HG03103 (cell line): ENCODE results near the gene LYPD5.
"Not testable (repeated sequence)": the region's sequence is repeated elsewhere in the genome, so short reads cannot be mapped to it uniquely, and the experiment has no call there.

Experiments
- ATAC-seq: cut with Tn5 transposase; IDR thresholded peaks from one replicate; pipeline ENCODE4 v1.9.1; 2021; ENCODE audit warnings: low read depth; ENCODE audit not compliant: unreplicated experiment

Gene LYPD5

DNA sequence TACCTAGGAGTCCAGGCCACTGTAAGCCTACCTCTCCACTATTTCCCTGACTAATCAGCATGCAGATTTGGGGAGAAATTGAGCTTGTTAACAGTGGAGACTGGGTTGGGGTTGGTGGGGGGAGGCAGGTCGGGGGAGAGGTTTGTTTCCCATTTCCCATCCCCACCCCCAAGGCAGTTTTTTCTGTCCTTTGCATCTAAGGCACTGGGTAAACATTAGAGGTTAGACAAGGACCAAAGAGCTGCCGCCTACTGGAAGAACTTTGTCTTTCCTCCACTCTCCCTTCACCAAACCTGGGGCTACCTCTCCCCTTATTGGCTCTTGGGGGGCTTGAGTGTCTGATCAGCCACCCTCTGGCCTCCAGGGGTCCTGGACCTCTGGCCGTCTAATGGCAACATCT is 22.4 kb downstream of the LYPD5 start:
- no peak for ATAC-seq

DNA sequence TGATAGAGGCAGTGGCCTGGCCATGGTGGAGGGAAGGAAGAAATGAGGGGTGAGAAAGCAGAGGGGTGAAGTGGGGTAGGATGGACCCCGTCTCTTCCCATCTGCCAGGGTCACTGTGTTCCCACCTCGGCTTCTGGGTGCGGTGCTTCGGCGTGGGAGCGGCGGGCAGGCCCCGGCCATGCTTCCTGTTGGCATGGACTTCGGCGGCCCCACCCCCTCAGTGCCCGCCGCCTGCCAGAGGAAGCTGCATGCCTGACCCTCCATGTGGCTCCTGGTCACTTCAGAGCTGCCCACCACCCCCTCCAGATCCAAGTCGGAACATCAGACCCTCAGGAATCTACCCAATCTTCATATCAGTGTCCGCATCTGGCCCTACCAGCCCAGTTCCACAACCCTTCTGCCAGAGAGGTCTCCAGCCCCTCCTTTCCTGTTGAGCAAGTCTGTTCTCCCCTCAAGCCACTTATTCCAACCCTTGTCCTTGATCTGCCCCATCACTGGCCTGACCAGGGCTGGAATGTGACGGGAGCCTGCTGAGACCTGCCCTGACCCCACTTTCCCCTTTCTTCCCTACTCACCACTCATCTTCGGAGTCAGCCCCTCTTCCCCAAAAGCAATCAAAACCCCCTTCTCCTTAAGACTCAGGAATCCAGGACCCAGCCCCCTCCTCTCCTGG is 23.0 kb downstream of the LYPD5 start:
- ATAC-seq, result no peak

DNA sequence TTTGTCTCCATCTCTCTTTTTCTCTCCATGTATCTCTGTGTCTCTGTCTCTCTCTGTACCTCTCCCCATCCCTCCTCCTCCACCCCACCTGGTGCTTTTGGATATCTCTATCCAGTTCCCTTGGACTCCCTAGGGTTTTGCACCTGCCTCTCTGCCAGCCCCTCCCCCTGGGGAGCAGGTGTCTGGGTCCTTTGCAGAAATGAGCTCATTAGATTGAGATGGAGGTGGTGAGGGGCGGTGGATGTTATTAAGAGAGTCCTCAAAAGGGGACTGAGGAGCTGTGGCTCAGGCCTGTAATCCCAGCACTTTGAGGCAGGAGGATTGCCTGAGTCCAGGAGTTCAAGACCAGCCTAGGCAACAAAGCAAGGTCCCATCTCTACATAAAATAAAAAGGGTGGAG is 23.6 kb downstream of the LYPD5 start:
- no peak for ATAC-seq

DNA sequence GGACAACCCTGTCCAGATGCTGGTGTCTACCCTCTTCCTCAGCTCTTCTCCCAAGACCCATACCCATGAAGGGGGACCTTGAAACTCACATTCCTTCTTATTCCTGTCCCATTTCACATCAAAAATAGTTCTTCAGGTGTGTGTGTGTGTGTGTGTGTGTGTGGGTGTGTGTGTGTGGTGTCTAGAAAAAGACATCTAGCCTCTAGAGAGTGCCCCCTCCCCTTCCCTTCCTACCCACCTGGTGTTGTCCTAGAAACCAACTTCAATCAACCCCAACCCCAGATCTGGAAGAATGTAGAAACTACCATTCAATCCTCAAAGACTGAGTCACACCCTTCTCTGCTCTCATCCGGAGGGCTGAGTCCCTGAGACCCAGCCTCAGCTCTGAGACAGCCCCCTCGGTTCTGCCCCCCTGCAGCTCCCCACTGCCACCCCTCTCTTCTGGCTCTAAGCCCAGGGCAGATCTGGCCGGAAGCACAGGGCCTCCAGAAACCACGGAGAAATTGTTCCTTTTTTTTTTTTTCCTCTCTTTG is 25.0 kb downstream of the LYPD5 start:
- no peak for ATAC-seq

DNA sequence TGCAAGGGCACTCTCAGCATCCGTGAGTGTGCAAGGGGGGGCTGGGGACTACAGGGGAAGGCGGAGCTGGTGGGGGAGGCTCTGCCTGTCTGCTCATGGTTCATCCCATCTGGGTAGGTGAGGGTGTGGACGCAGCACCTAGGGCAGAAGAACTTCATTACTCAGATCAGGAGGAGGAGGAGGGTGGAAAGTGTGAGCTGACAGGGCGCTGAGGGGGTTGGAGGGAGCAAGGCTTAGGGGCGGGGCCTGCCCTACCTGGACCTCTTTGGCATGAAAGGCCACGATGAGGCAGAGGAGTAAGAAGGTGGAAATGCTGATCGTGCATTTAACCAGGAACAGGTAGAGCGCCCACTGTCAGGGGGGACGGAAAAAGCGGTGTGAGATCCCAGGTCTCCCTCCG is 26.0 kb downstream of the LYPD5 start:
- no peak for ATAC-seq

DNA sequence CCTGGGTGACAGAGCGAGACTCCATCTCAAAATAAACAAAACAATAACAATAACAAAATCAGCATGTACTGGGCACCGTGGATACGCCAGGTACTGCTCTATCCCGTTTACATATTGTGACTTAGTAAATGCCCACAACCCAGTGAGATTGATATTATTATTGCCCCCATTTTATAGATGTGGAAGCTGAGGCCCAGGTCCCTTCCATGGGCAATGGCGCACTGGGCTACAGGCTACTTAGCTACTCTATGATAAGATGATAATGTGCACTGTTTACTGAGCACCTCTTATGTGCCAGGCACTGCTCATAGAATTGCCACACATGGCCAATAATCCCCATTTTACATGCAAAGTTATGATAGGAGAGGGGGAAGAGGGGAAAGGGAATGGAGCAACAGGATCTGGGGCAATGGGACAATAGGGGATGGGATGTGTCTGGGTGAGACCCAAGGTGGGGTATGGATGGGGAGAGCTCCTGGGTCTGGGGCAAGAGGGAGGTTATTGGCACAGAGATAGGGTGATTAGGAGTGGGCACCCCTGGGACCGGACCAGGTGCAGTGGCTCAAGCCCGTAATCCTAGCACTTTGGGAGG is 26.9 kb downstream of the LYPD5 start:
- no peak for ATAC-seq

DNA sequence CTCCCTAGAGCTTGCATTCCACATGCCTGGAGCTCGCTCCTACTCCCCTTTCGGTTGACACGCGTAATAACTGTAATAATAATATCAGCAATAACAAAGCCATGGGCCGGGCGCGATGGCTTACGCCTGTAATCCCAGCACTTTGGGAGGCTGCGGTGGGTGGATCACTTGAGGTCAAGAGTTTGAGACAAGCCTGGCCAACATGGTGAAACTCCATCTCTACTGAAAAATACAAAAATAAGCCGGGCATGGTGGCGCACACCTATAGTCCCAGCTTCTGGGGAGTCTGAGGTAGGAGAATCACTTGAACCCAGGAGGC is 27.3 kb downstream of the LYPD5 start:
- ATAC-seq, result not testable (repeated sequence)

DNA sequence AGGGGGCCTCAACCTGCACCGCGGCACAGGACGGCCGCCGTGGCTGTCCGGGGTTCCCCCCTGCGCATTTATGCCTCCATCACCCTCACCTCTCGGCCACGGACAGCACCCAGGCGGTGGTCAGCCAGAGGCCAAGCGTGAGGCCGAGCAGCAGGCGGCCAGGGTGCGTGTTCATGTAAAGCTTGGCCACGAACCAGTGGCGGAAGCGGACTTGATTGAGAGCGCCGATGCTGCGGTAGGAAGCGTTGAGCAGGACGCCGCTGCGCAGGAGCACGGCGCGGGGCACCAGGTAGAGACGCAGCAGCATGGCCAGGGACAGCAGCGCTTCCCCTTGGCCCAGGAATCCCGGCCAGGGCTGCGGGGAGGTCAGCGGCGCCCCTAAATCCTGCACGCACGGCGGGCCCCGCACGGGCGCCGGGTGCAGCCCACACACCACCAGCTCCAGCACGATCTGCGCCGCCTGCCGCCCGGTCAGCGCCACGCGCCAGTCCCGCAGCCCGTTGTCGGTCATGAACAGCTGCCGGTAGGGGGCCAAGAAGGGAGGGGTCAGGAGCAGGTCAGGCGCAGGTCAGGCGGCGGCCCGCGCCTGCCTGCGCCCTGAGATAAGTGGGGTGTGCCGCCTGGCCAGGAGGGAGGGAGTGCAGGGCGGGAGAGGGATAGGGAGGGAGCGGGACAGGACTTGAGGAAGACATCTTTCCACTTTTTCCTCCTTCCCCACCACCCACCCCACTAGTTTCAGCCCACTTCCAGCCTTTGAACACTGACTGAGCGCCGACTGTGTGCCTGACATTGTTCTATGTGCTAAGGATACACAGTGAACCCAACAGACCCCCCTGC is 27.9 kb downstream of the LYPD5 start:
- ATAC-seq, result no peak

DNA sequence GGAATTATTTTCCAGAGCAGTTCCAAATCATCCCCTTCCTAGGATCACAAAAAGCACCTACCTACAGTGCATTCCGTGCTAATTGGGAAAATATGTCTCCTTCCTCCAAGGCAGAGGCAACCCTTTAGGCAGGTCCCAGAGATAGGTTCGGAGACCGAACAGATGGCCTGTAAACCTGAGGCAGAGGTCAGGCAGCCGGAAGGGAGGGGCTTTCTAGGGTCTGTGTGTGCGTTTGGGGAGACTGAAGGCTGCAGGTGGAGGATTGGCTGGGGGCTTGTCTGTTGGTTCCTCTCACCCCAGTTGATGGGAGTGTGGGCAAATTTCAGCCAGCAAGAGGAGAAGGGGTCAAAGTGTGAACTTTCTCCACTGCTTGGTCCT is 28.5 kb downstream of the LYPD5 start:
- no peak for ATAC-seq

DNA sequence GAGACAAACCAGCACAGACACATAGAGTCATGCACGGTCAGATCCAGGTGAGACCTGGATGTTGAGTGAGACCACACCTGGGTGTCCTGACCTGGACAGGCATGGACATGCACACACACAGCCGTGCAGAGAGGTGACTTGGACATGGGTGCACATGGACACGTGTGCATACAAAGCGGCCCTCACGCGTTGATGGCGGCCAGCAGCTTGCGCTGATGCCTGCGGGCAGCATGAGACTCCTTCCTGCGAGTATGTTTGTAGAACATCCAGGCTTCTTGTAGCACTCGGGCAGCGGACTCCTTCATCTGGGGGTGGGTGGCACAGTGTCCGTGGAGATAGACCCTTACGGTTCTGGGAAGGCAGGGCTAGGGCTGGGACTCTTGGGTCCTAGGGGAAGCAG is 33.0 kb downstream of the LYPD5 start:
- no peak for ATAC-seq

DNA sequence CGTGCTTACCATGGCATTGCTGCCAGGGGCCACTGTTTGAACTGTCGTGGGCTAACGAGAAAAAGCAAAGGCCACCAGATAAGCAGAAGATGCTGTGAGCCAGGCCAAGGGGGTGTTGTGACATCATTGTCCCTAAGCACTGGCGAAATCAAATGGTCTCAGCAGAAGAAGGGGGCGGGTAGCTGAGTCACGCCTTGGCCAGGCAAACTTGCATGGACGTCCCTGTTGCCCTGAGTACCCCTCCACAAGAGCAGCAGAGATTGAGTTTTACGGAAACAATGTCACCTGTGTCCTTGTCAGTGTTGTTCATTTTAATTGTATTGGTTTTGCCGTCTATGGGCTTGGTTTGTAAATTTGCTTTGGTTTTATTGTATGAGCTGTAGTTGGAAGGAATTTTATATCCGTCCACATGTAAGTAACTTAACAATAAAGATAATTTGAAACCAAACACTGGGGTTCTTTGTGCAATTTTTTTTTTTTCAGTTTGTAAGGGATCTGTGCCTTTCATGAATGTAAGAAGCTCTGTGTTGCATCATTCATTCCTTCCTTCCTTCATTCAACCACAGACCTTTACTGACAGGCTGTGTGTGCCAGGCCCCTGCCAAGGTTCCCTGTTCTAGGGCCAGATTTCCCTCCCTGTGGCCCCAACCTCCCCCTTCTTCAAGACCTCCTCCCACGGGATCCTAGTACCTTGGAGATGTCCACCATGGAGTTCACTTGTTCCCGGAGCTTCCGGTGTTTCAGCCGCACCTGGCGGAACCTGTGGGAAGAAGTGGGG is 33.8 kb downstream of the LYPD5 start:
- no peak for ATAC-seq

DNA sequence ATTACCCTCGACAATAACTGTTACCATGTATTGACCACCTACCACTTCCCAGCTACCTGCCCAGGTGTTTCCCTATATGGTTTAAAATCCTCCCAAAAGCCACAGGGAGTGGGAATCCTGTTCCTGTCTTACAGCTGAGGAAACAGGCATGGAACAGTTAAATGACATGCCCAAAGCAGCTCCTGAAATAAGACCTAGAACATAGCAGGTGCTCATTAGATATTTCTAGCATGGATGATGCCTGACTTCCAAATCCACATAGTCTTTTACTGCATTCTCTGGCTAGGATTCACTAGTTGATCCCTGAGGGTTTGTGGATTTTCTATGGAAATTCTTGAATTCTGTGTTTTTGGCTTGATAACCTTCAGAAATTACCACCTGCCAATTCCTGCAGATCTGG is 34.4 kb downstream of the LYPD5 start:
- ATAC-seq, result no peak

DNA sequence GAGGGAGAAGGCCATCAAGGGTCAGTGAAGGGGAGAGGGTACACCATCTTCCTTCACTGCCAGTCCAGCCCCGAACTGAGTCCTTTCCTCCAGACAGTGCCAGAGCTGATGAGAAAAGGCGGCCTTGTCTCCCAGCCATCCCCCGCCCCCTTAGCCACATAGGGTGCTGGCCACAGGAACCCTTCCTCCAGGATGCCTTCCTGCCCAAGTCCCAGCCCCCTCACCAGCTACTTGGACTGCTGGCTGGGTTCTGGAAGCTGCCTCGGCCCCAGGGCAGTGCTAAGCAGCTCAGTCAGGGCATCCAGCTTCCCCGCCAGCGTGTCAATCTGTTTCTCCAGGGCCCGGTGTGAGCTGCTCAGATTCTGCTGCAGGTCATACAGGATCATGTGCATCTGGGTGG is 34.9 kb downstream of the LYPD5 start:
- ATAC-seq, result no peak

DNA sequence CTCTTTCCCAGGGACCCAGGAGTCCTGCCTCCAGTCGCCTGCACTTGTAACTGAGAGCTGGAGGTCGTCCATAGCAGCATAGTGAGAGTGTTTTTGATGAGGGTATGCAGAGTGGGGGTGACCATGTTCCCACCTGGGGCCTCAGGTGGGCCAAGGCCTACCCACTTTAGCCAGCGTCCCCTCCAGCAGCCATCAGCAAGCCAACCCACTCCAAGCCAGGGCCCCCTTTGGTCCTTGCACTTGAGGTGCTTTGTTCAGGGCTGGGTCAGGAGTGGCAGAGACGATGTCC is 35.5 kb downstream of the LYPD5 start:
- ATAC-seq, result no peak

DNA sequence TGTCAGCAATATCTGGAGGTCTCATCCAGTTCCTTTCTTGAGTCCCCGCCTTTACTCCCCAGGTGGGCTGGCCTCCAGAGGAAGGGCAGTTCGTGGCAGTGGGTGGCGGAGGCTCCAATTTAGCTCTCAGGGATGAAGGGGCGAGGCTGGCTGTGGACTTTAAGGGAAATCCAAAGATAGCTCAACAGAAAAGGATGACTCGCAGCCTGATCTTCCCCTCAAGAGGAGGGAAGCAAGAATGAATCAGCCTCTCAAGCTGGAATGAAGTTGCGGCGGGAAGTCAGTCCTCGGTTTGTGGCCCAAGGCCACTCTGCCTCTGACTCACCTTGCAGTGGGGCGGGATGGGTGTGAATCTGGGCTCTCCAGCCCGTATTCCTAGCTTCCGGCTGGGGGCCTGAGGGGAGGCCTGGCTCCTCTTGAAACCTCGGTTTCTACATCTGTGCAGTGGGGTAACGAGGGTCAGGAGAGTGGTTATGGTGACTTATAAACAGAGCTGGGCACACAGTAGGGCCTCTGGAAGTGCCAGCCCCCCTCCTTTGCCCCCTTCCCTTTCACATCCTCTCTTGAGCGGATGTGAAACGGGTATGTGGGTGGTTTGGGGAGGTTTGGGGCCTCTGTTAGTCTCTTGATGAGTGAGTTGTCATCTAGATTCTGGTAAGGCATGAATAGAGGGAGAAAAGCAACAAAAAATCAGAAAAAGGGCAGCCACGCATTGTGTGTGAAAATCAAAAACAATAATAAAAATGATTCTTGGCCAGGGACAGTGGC is 37.0 kb downstream of the LYPD5 start:
- ATAC-seq, result peak; percentile 54

DNA sequence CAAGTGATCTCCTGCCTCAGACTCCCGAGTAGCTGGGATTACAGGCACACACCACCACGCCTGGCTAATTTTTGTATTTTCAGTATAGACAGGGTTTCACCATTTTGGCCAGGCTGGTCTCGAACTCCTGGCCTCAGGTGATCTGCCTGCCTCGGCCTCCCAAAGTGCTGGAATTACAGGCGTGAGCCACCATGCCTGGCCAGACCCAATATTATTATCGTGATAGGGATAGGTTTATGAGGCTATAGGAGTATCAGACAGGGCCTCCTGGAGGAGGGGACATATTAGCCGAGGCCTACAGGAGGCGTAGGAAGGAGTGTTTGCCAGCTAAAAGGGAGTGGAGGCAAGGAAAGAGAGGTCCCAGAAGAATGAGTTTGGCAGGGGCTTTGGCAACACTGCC is 37.6 kb downstream of the LYPD5 start:
- not testable (repeated sequence) for ATAC-seq

DNA sequence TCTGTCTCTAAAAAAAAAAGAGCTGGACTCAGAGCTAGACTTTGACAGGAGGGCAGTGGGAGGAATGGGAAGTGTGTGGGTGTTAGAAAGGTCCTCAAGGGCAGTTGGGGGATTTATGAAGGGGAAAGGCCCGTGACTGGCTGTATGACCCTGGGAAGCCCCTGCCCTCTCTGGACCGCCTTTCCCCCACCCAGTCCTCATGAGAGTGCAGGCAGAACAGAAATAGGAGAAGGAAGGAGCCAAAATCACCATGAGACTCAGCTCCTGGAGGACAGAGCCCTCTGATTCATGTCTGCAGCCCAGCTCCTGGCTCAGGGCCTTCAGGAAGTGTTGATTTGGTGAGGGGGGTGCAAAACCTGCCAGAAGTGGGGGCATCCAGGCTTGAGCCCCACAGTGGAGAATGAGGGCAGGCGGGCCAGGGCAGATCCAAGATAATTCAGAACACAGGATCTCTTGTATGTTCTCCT is 38.7 kb downstream of the LYPD5 start:
- no peak for ATAC-seq

DNA sequence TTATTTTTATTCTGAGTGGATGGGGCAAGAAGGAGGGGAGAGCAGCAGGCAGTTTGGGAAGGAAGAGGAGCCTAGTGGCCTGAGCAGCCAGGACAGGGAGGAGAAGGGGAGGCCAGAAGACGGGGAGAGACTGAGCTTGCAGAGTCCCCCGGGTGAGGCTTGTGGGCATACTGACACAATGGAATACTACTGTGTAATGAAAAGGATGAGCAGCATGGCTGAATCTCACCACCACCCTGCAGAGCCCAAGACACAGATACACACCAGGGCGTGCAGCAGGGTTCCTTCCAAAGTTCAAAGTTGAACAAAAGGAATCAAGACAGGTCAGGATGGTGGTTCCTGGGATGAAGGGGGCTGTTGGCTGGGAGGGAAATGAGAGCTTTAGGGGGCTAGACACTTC is 39.4 kb downstream of the LYPD5 start:
- ATAC-seq, result no peak

DNA sequence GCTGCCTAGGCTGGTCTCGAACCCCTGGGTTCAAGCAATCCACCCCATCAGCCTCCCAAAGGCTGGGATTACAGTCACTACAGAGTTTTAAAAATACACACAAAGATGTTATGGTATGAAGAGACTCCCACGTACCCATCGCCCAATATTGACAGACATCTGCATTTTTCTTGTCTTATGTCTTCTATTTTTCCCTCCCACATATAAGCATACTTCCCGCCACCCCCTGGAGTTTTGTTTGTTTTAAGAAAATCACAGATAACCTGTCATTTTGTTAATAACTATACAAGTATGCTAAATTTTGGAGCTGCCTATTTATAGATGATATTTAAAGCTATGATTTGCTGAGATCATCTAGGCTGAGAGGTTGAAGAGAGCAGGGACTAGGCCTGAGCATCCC is 41.3 kb downstream of the LYPD5 start:
- ATAC-seq, result no peak

DNA sequence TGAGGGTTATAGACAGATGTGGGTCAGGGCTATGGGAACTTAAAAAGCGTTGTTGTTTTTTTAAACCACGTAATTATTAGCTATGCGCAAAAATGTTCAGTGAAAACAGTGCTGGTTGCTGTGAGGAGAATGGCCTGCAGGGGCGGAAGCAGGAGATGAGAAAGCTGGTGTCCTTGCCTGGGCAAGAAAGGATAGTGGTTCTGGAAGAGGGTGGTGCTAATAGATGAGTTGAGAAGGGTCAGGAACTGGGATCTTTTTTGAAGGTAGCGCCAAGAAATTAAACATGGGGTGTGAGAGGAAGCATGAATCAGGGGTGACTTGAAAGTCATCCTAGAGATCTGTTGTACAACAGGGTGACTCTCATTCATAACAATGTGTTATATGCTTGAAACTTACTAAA is 42.7 kb downstream of the LYPD5 start:
- no peak for ATAC-seq
